NCI-H2081 (cell line): ENCODE measurements around the gene BTBD6.

Experiments used
- DNase-seq, 2 experiments: peaks; one replicate each; lab custom pipeline; 2025; lab: John Stamatoyannopoulos, UW

Gene BTBD6

DNA sequence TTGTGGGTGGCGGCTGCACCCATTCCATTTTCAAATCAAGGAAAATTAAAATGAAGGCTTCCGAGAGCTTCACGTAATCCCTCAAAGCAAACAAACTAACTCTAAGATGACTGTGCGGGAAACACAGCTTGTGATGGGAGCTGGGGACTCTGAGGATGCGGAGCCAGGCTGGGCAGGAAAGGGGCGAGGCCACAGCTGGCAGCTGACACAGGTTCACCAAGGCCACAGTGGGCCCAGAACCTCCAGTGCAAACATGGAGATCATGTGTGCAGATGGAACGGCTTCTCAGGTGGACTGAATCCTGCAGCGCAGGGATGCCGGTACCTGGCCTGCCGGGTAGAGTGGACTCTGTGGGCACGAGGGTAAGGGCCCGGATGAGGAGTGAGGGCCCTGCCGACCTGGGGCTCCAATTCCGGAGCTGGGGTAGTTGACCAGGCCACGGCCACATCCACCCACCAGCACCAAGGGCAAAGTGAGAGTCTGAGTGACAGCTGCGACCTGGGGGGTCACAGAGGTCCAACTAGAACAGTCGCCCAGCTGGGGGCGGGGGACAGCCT lies 19.2 kb upstream of the BTBD6 start:
- no peak for DNase-seq

- DNase-seq: no peak
Measured at GRCh38 chr14:105240811-105241576, 7.3 kb upstream of the BTBD6 start.

DNA sequence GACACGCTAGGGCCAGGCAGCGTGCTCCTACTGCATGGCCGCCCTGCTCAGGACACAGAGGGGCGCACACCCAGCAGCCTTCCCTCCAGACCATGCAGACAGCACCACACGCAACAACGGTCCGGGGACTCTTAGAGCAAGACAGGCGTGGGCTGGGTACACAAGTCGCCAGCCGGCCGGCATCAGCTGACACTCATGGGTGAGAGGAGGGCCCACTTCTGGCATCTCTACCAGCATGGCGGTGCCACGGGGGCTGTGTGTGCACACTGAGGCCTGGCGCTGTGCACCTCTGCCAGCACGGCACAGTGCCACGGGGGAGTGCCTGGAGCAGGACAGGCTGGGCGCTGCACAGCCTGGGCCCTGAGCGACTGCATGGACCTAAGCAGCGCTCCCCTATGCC lies 6.7 kb upstream of the BTBD6 start:
- no peak for DNase-seq

GRCh38 chr14:105244334-105244733 lies 4.0 kb upstream of the BTBD6 start:
- DNase-seq: no peak

GRCh38 chr14:105247026-105247425 lies 1.3 kb upstream of the BTBD6 start:
- no peak for DNase-seq

GRCh38 chr14:105247715-105248367 lies 492 bp upstream of the BTBD6 start:
- DNase-seq: no peak

DNA sequence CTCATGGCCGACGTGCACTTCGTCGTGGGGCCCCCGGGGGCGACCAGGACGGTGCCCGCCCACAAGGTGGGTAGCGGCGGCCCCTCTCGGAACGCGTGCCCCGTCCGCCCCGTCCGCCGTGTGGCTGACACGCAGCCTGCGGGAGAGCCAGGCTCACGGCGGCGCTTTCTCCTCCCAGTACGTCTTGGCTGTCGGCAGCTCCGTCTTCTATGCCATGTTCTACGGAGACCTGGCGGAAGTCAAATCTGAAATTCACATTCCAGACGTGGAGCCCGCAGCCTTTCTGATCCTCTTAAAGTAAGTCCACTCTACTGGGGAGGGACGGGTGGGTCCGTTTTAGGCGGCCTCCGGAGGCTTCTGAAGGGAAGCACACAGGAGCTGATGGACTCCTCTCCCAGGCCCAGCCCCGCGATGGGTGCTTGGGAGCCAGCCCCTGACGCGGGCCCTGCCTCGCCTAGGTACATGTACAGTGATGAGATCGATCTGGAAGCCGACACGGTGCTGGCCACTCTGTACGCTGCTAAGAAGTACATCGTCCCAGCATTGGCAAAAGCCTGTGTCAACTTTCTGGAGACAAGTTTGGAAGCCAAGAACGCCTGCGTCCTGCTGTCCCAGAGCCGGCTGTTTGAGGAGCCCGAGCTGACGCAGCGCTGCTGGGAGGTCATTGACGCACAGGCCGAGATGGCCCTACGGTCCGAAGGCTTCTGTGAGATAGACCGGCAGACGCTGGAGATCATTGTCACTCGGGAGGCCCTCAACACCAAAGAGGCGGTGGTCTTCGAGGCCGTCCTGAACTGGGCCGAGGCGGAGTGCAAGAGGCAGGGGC lies 1.1 kb downstream of the BTBD6 start:
- peak in 1 of 2 experiments; percentile 20 for DNase-seq

GRCh38 chr14:105250008-105250366 lies 1.7 kb downstream of the BTBD6 start:
- DNase-seq: no peak

- DNase-seq: no peak
Measured at GRCh38 chr14:105250986-105251385, 2.7 kb downstream of the BTBD6 start.

GRCh38 chr14:105251920-105252319 lies 3.6 kb downstream of the BTBD6 start:
- no peak for DNase-seq

DNA sequence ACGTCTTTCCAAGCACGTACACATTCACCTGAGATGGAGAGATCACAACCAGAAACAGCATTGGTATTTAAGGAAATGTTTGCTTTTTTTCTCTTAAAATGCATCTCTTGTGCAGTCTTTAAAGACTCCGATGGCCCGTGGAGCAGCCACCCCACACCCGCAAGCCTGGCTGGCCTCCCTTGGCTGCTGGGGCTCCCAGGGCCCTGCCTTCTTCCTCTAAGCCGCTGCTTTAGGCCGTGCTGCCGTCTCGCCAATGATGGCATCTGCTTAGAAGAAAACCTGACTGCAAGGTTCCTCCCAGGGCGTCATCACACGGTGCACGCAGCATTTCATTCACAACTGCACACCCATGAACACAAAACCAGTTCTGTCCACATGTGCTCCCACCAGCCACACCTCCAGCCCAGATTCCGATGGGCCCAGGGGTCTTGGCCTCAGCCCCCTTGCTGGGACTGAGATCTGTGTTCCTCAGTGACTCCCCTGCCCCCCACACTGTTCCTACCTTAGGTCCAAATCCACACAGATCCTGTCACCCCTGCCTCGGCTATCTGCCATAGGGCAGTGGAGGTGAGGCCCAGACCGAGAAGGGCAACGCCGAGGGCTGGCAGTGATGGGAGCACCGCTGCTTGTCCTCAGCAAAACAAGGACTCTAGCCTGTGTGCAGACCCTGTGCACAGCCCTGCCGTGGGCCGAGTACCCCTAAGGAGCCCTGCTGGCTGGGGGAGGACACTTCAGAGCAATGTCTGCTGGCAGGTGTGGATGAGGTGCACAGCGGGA lies 4.4 kb downstream of the BTBD6 start:
- DNase-seq: no peak

GRCh38 chr14:105253329-105253682 lies 5.0 kb downstream of the BTBD6 start:
- no peak for DNase-seq

DNA sequence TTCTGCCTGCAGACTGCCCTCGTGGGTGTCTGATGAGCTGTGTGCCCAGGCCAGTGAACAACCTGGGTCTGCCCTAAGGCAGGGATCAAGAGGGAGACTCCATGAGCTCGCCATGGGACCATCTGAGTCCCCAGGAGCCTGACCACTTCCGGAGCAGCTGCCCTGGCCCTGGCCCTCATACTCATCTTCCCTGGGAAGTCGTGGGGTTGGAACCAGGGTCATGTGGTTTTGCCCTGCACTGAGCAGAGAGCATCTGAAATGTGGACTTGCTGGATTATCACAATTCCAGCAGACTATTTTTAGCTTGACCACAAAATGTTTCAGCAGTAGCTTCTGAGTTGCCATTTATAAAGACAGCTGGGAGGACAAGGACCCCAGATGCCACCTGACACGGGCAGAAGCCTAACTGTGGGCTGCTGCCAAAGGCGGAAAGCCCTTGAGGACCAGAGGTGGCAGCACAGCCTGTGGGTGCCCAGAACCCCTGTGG lies 6.7 kb downstream of the BTBD6 start:
- no peak for DNase-seq

- DNase-seq: no peak
Measured at GRCh38 chr14:105256292-105256960, 8.1 kb downstream of the BTBD6 start.

GRCh38 chr14:105257464-105257863 lies 9.1 kb downstream of the BTBD6 start:
- DNase-seq: no peak

DNA sequence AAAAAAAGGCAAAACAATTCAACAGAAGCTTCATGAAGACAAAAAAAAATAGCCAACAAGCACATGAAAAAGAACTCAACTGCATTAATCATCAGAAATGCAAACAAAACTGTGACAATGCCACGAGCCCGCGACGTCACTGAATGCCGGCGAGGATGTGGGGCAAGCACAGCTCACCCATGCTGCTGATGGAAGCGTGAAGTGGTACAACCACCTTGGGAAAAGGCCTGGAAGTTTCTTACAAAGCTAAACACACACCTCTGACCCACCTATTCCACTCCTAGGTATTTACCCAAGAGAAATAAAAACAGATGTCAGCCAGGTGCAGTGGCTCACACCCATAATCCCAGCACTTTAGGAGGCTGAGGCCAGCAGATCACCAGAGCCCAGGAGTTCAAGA lies 10.5 kb downstream of the BTBD6 start:
- DNase-seq: no peak

DNA sequence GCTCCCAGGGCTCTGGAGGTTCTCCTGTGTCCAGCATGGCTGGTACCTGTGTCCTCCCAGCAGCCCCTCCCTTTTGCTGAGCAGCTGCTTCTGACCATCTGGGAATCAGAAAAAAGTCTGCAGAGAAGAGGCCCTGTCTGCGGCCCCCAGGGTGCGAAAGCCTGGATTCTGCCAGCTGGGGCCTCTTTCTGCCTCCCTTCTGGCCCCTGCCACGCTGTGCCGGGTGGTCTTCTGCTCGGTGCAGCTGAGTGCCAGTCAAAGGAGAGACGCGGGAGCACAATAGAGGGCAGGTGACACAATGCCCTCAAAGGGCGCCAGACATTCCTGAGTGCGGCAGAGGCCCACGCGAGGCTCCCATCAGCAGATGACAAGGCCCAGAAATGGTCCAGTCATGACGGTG lies 12.6 kb downstream of the BTBD6 start:
- DNase-seq: no peak

- no peak for DNase-seq
Measured at GRCh38 chr14:105261781-105262180, 13.4 kb downstream of the BTBD6 start.

- DNase-seq: no peak
Measured at GRCh38 chr14:105267820-105268548, 19.7 kb downstream of the BTBD6 start.

DNA sequence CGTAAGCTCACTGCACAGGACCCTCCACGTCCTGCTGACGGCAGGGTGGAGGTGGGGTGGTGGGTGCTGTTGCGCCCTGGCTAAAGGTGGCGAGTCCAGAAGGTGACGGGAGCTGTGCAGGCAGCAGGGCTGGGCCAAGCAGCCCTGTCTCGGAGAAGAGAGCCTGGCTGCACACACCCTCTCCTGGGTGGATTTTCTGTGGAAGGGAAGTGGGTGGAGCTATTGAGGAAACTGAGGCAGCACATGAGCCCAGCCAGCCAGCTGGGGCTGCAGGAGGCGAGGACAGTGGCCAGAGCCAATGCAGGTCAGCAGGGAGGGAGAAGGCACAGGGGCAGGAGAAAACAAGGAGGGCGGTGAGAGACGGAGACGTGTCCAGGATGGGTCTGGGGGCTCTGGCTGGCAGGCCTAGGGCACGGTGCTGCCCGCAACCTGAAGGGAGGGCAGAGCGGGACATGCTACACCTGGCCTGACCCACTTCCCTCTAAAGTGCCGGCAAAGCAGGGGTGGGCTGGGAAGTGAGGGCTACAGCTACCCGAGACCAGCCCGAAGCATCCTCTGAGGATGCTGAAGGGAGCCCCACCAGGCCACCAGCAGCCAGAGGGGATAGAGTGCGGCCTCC lies 20.5 kb downstream of the BTBD6 start:
- DNase-seq: no peak
